ENCODE measurements around the gene DCTD. TPM values are rescaled to one million over a fixed set of nuclear protein-coding genes. Genes with fewer than 3 reads are reported as not detected.

The DCTD gene
- polyA plus RNA-seq, 3 donors = 121 to 135 (median 127) TPM

- no peak for DNase-seq (ENCODE audit: low read depth in 3 of 3, low spot score in 2 of 3)
Measured at GRCh38 chr4:182845618-182846017, 71.6 kb downstream of the DCTD start.

GRCh38 chr4:182843808-182844325 lies 73.3 kb downstream of the DCTD start:
- DNase-seq (ENCODE audit: low read depth in 3 of 3, low spot score in 2 of 3) = no peak

- no peak for DNase-seq (ENCODE audit: low read depth in 3 of 3, low spot score in 2 of 3)
Measured at GRCh38 chr4:182842759-182843390, 74.3 kb downstream of the DCTD start.

- no peak for DNase-seq (ENCODE audit: low read depth in 3 of 3, low spot score in 2 of 3)
Measured at GRCh38 chr4:182842104-182842600, 75.0 kb downstream of the DCTD start.

- no peak for DNase-seq (ENCODE audit: low read depth in 3 of 3, low spot score in 2 of 3)
Measured at GRCh38 chr4:182840108-182840507, 77.1 kb downstream of the DCTD start.

Other genes with a start within 250 kb of the DCTD start
- gene WWC2, start 181.9 kb upstream of the DCTD start, polyA plus RNA-seq (ENCODE audit: insufficient read length in 3 of 3) = 10 to 100 TPM; 51.7 to 54.7 (median 53.5) TPM